ENCODE data around the gene LNPK.

DNA sequence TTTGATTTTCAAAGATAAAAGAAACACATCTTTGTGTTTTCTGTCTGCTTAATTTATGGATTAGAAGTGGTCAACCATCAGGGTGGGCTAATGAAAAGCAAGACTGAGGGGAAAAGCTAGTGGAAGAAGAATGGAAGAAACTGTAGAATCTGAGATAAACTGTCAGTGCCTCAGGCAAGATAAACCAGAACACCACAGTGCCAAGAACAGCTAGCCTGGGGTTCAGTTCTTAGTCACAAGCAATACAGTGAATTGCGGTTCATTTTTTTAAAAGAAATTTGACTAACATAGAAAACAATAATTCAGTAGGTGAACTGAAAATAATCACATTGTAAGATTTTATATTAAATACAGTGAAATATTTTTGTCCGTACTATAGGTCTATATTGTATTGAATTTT is 22.0 kb upstream of the LNPK start:
- TF ChIP-seq EP300 (conservative IDR thresholded peaks at IDR 0.05; ENCODE audit: poor library complexity, severe bottlenecking): no peak
- no peak for TF ChIP-seq RAD21 (conservative IDR thresholded peaks at IDR 0.05)
- no peak for TF ChIP-seq EZH2 (IDR thresholded peaks at IDR 0.05; ENCODE audit: borderline replicate concordance, insufficient read depth, low read length, poor library complexity, severe bottlenecking)
- TF ChIP-seq, protein P1, sequence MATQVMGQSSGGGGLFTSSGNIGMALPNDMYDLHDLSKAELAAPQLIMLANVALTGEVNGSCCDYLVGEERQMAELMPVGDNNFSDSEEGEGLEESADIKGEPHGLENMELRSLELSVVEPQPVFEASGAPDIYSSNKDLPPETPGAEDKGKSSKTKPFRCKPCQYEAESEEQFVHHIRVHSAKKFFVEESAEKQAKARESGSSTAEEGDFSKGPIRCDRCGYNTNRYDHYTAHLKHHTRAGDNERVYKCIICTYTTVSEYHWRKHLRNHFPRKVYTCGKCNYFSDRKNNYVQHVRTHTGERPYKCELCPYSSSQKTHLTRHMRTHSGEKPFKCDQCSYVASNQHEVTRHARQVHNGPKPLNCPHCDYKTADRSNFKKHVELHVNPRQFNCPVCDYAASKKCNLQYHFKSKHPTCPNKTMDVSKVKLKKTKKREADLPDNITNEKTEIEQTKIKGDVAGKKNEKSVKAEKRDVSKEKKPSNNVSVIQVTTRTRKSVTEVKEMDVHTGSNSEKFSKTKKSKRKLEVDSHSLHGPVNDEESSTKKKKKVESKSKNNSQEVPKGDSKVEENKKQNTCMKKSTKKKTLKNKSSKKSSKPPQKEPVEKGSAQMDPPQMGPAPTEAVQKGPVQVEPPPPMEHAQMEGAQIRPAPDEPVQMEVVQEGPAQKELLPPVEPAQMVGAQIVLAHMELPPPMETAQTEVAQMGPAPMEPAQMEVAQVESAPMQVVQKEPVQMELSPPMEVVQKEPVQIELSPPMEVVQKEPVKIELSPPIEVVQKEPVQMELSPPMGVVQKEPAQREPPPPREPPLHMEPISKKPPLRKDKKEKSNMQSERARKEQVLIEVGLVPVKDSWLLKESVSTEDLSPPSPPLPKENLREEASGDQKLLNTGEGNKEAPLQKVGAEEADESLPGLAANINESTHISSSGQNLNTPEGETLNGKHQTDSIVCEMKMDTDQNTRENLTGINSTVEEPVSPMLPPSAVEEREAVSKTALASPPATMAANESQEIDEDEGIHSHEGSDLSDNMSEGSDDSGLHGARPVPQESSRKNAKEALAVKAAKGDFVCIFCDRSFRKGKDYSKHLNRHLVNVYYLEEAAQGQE (IDR thresholded peaks at IDR 0.05; ENCODE audit: borderline replicate concordance): no peak
- TF ChIP-seq POLR2AphosphoS5 (IDR thresholded peaks at IDR 0.05): no peak
- no peak for TF ChIP-seq CTCF (IDR thresholded peaks at IDR 0.05; ENCODE audit: poor library complexity, severe bottlenecking)
- no peak for TF ChIP-seq SMC3 (conservative IDR thresholded peaks at IDR 0.05; ENCODE audit: poor library complexity)
